Neural progenitor cell (in vitro differentiated cells): ENCODE results near the gene LPIN1. TPM values are rescaled to one million over a fixed set of nuclear protein-coding genes. Genes with fewer than 3 reads are reported as not detected.

Source experiments
- DNase-seq: peaks from one replicate; pipeline ENCODE4 v3.0.0-alpha.2; 2016; ENCODE audit warnings: low spot score
- H2AFZ ChIP-seq: fragments of 200-600 bp; sonication (generic); replicated peaks from 2 replicates; pipeline ENCODE4 v1.6.1; 2016; ENCODE audit warnings: antibody characterized with exemption
- H3F3A ChIP-seq: fragments of 200-600 bp; sonication (generic); 2 replicates; pipeline ENCODE4 v1.6.1; 2016; ENCODE audit warnings: antibody characterized with exemption, low read depth
- H3K27ac ChIP-seq: fragments of 200-600 bp; sonication (generic); 2 replicates; pipeline ENCODE4 v1.5.1; 2016; ENCODE audit warnings: mild to moderate bottlenecking
- H3K27me3 ChIP-seq: fragments of 200-600 bp; sonication (generic); 2 replicates; pipeline ENCODE4 v1.6.1; 2016; ENCODE audit warnings: mild to moderate bottlenecking, moderate library complexity
- H3K36me3 ChIP-seq: fragments of 200-600 bp; sonication (generic); 2 replicates; pipeline ENCODE4 v1.5.1; 2016
- H3K4me1 ChIP-seq: fragments of 200-600 bp; sonication (generic); 2 replicates; pipeline ENCODE4 v1.6.1; 2016; ENCODE audit warnings: mixed run types
- H3K4me2 ChIP-seq: fragments of 200-600 bp; sonication (generic); 2 replicates; pipeline ENCODE4 v1.6.1; 2016
- H3K4me3 ChIP-seq: fragments of 200-600 bp; sonication (generic); 2 replicates; pipeline ENCODE4 v1.5.1; 2016
- H3K79me2 ChIP-seq: fragments of 200-600 bp; sonication (generic); 2 replicates; pipeline ENCODE4 v1.6.1; 2016; ENCODE audit warnings: low read depth
- H3K9ac ChIP-seq: fragments of 200-600 bp; sonication (generic); 2 replicates; pipeline ENCODE4 v1.6.1; 2016
- H3K9me3 ChIP-seq: fragments of 200-600 bp; sonication (generic); 2 replicates; pipeline ENCODE4 v1.5.1; 2016; ENCODE audit warnings: low read depth
- H4K20me1 ChIP-seq: fragments of 200-600 bp; sonication (generic); 2 replicates; pipeline ENCODE4 v1.6.1; 2016; ENCODE audit warnings: low read depth
- H3K27ac Mint-ChIP-seq: 3 replicates; pipeline ENCODE4 v1.8.0; 2021; ENCODE audit warnings: mixed read lengths
- H3K27me3 Mint-ChIP-seq: 2 replicates; pipeline ENCODE4 v1.8.0; 2022; ENCODE audit warnings: low read depth, mild to moderate bottlenecking, inconsistent platforms, moderate library complexity, mixed read lengths; ENCODE audit not compliant: insufficient read depth
- H3K36me3 Mint-ChIP-seq: 3 replicates; pipeline ENCODE4 v1.8.0; 2021; ENCODE audit warnings: mixed read lengths
- H3K4me1 Mint-ChIP-seq: 3 replicates; pipeline ENCODE4 v1.8.0; 2021; ENCODE audit warnings: mixed read lengths
- H3K4me3 Mint-ChIP-seq: 3 replicates; pipeline ENCODE4 v1.8.0; 2021; ENCODE audit warnings: mild to moderate bottlenecking, moderate library complexity, mixed read lengths
- H3K9me3 Mint-ChIP-seq: 3 replicates; pipeline ENCODE4 v1.8.0; 2020; ENCODE audit warnings: mixed read lengths
- EZH2 ChIP-seq: fragments of 200-600 bp; sonication (generic); IDR thresholded peaks from 2 replicates; pipeline ENCODE4 v1.6.1; 2017; ENCODE audit warnings: antibody characterized with exemption, mild to moderate bottlenecking, moderate library complexity
- EZH2phosphoT487 ChIP-seq: fragments of 200-600 bp; sonication (generic); IDR thresholded peaks from 2 replicates; pipeline ENCODE4 v1.6.1; 2017; ENCODE audit warnings: antibody characterized with exemption
- total RNA-seq: library from RNA; depleted of rRNA; stranded (reverse); fragments of >200 nt; gene quantifications from 2 replicates; pipeline ENCODE4 v1.2.3, GENCODE V29; 2015; ENCODE audit warnings: low replicate concordance
- TF ChIP-seq, protein P1 (sequence below): fragments of 200-600 bp; sonication (generic); IDR thresholded peaks from 2 replicates; pipeline ENCODE4 v1.5.1; 2017; ENCODE audit warnings: antibody characterized with exemption, mild to moderate bottlenecking

LPIN1 gene
- total RNA-seq, 1 donor from 2014 or later: 18.0 TPM

DNA sequence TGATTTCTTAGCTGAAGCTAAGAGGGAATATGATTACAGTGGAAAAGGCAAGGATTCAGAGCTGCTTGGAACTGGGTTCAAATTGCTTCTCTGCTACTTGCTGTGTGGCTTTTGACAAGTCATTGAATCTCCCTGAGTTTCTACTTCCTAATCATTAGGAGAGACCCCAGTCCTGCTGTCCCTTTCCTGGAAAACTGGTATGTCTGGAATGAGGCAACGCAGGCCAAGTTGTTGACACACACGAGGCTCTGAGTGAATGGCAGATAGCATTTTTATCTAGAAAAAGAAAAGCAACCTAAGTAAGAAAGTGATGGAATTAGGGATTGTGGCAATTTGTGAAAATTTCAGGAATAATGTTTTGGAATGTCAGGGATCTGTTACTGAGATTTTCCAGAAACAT lies 123.6 kb downstream of the LPIN1 start:
- H4K20me1 ChIP-seq: no peaks in the 10 kb centered on the region
- DNase-seq: no peak

DNA sequence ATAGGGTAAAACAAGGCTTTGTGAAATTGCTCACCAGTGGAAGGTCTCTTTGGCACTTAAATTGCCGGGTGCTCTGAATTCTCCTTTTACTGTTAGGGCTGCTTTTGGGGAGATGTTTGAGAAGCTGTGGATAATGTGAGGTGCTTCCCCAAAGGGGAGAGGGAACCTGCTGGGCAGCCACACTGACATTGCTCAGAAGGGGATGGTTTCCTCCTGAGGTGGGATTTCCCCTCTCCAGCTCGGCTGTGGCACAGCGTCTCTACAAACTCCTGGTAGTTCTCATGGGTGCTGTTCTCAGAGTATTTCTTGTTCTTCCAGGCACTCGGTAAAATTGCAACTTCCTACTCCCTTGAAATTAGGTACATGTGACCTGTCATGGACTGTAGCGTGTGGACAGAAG lies 124.2 kb downstream of the LPIN1 start:
- Histone ChIP-seq H3K9me3 (no peaks in the 10 kb centered on the region), H3K4me2 (no peak overlapping the region), H3K36me3 (no peaks in the 10 kb centered on the region), H3F3A (no peaks in the 10 kb centered on the region), H4K20me1 (no peaks in the 10 kb centered on the region), H3K9ac (no peak overlapping the region), H3K4me3 (no peak overlapping the region), H3K4me1 (no peaks in the 10 kb centered on the region), H2AFZ (no peak overlapping the region), H3K79me2 (no peaks in the 10 kb centered on the region), H3K27me3 (no peaks in the 10 kb centered on the region), H3K27ac (no peak overlapping the region)
- Mint-ChIP-seq H3K27me3 (peaks cover 2% of the 10 kb centered on the region), H3K9me3 (no peaks in the 10 kb centered on the region), H3K36me3 (no peaks in the 10 kb centered on the region), H3K4me3 (no peak overlapping the region), H3K4me1 (peaks cover 5% of the 10 kb centered on the region), H3K27ac (no peak overlapping the region)
- DNase-seq: no peak
- TF ChIP-seq EZH2phosphoT487 (no peak), EZH2 (no peak)
- TF ChIP-seq, protein P1, sequence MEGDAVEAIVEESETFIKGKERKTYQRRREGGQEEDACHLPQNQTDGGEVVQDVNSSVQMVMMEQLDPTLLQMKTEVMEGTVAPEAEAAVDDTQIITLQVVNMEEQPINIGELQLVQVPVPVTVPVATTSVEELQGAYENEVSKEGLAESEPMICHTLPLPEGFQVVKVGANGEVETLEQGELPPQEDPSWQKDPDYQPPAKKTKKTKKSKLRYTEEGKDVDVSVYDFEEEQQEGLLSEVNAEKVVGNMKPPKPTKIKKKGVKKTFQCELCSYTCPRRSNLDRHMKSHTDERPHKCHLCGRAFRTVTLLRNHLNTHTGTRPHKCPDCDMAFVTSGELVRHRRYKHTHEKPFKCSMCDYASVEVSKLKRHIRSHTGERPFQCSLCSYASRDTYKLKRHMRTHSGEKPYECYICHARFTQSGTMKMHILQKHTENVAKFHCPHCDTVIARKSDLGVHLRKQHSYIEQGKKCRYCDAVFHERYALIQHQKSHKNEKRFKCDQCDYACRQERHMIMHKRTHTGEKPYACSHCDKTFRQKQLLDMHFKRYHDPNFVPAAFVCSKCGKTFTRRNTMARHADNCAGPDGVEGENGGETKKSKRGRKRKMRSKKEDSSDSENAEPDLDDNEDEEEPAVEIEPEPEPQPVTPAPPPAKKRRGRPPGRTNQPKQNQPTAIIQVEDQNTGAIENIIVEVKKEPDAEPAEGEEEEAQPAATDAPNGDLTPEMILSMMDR: no peak

More for the DNA sequence above, 123.6 kb downstream of the LPIN1 start:
- Histone ChIP-seq H3K4me1 (no peaks in the 10 kb centered on the region), H3F3A (no peaks in the 10 kb centered on the region), H3K79me2 (no peaks in the 10 kb centered on the region), H3K27me3 (no peaks in the 10 kb centered on the region), H3K4me2 (no peak overlapping the region), H2AFZ (no peak overlapping the region), H3K27ac (no peak overlapping the region), H3K9me3 (no peaks in the 10 kb centered on the region), H3K4me3 (no peak overlapping the region), H3K36me3 (no peaks in the 10 kb centered on the region), H3K9ac (no peak overlapping the region)
- Mint-ChIP-seq H3K36me3 (no peaks in the 10 kb centered on the region), H3K9me3 (no peaks in the 10 kb centered on the region), H3K4me3 (no peak overlapping the region), H3K27me3 (peaks cover 2% of the 10 kb centered on the region), H3K4me1 (peaks cover 3% of the 10 kb centered on the region), H3K27ac (no peak overlapping the region)
- TF ChIP-seq, protein P1: no peak
- TF ChIP-seq EZH2 (no peak), EZH2phosphoT487 (no peak)

DNA sequence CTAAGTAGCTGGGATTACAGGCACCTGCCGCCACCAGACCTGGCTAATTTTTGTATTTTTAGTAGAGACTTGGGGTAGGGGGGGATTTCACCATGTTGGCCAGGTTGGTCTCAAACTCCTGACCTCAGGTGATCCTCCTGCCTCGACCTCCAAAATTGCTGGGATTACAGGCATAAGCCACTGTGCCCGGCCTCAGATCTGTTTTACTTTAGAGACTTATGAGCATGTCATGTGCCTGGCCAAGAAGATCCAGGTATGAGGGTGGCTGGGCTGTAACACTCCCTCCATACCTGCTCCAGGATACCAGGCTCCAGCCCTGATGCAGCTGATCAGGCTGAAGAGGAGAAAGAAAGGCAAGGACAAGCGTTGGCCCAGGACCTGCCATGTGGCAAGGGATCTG lies 125.0 kb downstream of the LPIN1 start:
- Histone ChIP-seq H3K4me3 (no peak overlapping the region), H4K20me1 (no peaks in the 10 kb centered on the region), H3K36me3 (no peaks in the 10 kb centered on the region), H3K4me2 (no peak overlapping the region), H2AFZ (no peak overlapping the region), H3K27me3 (no peaks in the 10 kb centered on the region), H3K4me1 (no peaks in the 10 kb centered on the region), H3K9me3 (no peaks in the 10 kb centered on the region), H3K79me2 (no peaks in the 10 kb centered on the region), H3K9ac (no peak overlapping the region), H3K27ac (no peak overlapping the region), H3F3A (no peaks in the 10 kb centered on the region)
- no peak for TF ChIP-seq EZH2
- no peak for TF ChIP-seq EZH2phosphoT487
- TF ChIP-seq, protein P1: no peak
- H3K27me3 Mint-ChIP-seq: peaks cover 4% of the 10 kb centered on the region
- H3K27ac Mint-ChIP-seq: no peak overlapping the region
- H3K36me3 Mint-ChIP-seq: no peaks in the 10 kb centered on the region
- H3K4me3 Mint-ChIP-seq: no peak overlapping the region
- no peak for DNase-seq
- peaks cover 6% of the 10 kb centered on the region for H3K4me1 Mint-ChIP-seq
- H3K9me3 Mint-ChIP-seq: peaks cover 2% of the 10 kb centered on the region
